HG02852 (cell line): ENCODE results near the gene CLTCL1.
"Not testable (repeated sequence)": the region's sequence is repeated elsewhere in the genome, so short reads cannot be mapped to it uniquely, and the experiment has no call there.

Source experiments
- ATAC-seq: cut with Tn5 transposase; IDR thresholded peaks from one replicate; pipeline ENCODE4 v1.9.1; 2021; ENCODE audit warnings: mild to moderate bottlenecking, moderate library complexity; ENCODE audit not compliant: unreplicated experiment

CLTCL1 gene

DNA sequence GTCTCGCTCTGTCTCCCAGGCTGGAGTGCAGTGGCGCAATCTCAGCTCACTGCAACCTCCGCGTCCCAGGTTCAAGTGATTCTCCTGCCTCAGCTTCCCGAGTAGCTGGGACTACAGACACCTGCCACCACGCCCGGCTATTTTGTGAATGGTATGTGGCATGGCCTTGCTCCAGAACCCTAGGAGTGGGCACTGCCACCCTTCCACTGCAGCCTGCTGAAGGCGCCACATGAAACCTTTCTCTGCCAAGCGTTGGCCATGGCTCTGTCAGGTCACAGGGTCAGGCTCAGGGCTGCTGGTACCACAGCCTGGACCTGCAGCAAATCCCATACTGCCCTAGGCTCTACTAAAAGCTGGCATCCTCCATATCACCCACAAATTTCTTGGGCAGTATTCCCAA is 135.4 kb downstream of the CLTCL1 start:
- ATAC-seq, result not testable (repeated sequence)

DNA sequence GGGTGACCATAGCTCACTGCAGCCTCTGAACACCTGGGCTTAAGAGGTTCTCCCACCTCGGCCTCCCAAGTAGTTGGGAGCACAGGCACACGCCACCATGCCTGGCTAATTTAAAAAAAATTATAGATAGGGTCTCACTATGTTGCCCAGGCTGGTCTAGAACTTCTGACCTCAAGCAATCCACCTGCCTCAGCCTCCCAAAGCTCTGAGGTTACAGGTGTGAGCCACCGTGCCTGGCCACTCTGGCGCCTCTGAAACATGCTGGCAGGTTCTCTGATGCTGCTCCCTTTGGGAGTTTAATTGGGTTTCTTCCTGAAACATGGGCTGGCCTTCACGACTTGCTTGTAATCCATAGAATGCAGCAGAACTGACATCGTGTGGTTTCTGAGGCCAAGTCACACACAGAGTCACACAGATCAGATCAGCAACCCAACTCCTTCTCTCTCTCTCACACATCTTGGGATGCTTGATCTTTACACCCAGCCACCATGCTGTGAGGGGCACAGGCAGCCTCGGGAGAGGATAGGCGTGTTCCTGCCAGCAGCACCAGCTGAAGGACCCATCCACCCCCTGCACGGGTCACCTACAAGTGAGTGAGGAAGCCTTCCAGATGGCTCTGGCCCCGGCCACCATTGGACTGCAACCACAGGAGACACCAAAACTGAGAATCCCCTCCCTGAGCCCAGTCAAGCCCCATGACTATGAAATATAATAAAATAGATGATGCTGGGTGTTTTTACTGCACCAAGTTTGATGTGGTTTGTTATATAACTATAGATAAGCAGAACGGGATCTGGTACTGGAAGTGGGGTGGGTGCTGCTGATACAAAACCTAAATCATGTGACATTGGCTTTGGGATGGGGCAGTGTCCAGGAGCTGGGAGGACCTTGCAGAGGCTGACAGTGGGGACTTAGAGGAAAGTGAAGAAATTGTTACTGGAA is 138.3 kb downstream of the CLTCL1 start:
- ATAC-seq, result no peak

DNA sequence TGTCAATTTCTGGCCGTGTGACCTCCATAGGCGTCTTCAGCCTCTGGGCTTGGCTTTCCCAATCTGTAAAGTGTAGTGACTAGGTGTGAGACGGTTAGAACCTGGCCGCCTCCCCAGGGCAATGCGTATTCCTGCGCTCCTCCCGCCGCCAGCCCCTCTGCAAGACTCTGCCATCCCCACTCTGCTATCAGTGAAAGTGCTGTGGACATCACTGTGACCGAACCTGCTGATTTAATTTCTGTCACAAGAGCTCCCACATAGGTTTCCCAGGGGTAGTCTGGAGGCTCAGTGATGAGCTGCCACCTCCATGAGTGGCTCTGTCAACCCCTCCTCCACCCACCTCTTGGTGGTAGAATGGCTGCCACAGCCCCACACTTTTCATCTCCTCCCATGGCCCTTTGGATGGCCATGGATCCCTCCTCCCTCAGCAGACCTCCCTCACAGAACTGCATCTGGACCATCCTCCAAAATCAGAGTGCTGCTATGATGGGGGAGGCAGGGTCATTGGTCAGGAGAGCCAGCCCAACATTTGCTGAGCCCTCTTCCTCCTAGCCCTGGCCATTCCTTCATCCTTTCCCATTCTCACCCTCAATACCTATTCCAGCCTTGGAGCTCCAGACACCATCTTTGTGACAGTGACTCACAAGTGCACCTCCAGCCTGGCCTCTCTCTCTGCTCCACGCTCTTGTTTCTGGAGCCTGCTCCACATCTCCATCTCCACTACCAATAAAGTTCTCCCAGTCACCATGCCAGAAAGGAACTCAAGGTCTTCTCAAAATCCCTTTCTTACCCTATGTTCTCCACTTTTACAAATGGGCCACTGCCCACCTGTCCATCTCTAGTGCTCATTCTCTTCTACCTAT is 140.0 kb downstream of the CLTCL1 start:
- ATAC-seq, result no peak

DNA sequence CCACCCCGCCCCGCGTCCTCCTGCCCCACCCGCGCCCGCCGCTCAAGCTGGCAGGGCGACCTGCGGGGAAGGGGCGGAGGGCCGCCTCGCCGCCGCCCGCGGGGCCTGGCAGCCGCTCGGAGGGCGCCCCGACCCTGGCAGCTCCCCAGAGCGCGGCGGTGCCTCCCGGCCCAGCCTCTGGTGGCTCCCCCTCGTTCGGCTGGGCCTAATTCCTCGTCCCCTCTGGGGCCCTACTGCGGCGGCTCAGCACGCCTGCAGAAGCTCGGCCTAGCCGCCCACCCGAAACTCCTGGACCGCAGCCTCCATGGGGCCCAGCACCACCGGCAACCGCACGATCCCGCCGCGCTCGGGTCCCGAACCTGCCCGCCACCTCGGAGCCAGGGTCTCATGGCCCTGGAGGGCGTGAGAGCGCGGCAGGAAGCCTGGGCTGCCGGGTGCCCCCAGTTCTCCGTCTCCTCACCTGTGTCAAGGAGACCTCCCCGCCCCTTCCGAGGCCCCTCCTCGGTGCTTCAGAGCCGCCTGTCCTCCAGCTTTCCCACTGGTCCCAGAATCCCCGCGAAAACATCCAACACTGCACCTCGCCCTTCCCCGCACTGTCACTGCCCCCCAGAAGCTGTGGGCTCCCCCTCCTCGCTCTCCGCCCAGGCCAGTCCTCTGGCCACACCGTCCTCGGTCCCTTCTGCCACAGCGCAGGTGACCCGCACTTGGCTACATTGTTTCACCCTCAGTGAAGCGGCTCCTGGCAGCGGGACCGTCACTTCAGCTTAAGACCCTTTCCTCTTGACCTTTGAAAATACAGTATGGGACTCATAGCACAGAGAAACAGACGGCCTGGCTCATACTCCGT is 140.8 kb downstream of the CLTCL1 start:
- ATAC-seq, result no peak

DNA sequence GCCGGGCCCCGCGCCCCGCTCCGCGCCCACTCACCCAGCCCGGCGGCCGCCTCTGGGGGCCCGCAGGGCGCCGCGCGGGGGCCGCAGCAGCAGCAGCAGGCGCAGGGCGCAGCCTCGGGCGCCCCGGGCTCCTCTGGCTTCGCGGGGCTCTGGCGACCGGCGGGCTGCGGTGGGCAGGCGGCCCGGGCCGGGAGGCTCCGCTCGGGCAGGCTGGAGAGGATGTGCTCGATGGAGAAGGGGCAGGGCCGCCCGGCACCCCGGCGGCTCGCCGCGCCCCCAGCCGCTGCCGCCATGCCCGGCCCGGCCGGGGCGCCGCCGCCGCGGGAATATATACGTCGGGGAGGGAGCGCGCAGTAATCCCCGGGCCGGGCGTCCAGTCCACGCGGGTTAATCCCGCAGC is 141.5 kb downstream of the CLTCL1 start, which contains the start of gene GSC2:
GSC2 (minus strand) TSS at position 302 of the 400 bp plus-strand sequence; CDS start at position 293, 9 bp downstream.
- ATAC-seq, result no peak

DNA sequence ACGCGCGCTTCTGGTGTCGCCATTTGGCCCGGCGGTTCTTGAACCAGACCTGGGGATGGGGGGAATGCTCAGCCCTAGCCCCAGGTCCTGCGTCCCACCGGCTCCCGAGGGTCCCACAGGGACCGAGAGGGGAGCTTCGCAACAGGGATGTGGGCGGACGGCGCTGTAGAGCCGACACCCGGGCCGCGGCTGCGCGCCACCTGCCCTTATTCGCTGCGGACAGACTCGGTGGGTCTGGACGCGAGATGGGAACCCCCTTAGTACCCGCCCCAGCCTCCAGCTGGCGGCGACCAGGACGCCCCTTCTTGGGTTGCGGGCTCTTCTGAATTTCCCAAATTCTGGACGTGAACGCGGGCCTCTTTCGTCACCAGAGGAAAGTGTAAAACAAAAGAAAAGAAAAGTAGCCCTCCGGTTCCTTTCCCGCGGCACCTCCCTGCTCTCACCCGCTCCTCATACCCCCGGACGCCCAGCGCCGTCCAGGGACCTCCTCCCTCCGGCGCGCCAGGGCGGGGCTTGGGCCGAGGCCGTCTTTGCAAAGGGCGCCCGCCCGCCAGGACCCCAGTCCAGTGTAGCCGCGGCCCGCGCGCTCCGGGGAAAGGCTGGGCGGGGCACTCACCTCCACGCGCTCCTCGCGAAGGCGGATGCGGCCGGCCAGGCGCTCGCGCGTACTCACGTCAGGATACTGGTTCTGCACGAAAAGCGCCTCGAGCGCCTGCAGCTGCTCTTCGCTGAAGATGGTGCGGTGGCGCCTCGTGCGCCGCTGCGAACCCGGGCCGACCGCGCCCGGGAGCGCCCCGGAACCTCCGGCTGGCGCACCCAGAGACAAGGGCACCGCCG is 142.3 kb downstream of the CLTCL1 start:
- ATAC-seq, result no peak

DNA sequence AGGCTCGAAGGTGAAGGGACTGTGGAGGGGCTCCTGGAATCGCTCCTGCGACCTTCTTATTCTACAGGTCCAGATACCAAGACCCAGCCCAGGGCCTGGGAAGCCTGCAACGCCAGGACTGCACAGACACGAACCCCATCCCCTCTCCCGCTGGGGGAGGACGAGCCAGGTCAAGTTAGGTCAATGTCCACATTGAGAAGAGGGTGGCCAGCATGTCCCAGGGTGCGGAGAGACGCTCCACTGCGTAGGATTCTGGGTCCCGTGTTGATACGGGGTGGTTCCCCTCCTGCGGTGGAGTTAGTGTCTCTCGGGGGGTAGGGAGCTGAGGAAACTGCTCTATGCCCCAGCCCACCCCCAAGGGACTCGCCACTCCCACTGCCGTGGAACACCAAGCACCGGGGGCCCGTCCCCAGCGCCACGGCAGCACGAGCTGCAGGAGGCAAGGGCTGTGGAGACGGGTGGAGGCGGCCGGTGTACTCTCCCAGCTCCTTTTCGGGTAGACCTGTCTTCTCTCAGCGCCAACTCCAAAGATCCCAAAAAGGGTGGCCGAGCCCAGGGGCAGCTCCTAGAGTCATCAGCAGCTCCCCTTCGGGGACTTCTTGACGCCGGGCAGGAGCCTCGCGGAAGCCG is 143.0 kb downstream of the CLTCL1 start:
- ATAC-seq, result no peak

DNA sequence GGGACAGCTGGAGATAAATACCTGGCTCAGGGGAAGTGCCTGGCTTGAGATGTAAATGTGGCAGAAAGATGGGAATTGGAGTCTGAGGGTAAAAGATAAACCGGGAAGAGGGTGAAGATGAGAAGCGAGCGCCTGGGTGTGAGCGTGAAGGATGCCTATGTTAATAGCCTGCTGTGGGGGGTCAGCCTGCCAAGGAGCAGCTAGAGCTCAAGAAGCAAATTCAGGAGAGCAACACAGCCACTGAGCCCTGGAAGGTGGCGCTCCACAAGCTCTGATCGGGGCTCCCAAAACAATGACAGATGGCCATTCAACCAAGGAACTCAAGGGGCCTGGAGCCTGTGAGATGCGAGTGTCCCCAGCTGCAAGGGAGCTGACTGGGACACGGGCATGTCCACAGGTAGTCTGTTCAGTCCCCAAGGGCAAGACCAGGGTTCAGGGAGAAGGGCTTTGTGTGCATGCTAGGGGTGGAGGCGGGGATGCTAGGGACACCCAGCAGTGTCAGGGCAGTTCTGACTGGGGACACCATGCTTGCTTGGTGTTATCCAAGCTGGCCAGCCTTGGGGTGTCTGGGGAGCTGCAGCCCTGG is 144.2 kb downstream of the CLTCL1 start:
- ATAC-seq, result no peak

DNA sequence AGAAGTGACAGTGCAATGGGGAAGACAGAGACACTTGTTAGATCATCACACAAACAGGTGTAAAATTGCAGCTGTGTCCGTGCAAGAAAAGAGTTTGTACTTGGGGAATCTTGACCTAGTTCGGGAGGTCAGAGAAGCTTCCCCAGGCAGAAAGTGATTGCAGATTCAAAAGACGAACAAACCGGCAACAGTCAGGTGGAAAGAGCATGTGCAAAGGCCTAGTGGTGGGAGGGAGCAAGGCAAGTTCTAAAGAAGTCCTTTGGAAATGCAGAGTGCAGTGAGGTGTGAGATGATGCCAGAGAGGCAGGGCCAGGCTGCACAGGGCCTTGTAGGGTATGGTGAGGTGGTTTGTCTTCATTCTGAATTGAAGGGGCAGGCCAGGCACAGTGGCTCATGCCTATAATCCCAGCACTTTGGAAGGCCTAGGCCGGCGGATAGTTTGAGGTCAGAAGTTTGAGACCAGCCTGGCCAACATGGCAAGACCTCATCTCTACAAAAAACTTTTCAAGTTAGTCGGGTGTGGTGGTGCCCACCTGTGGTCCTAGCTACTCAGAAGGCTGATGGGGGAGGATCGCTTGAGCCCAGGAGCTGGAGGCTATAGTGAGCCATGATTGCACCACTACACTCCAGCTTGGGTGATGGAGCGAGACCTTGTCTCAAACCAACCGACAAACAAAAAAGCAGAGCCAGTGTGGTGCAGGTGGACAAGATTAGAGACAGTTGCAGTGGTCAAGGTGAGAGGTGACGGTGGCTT is 145.1 kb downstream of the CLTCL1 start:
- ATAC-seq, result no peak

DNA sequence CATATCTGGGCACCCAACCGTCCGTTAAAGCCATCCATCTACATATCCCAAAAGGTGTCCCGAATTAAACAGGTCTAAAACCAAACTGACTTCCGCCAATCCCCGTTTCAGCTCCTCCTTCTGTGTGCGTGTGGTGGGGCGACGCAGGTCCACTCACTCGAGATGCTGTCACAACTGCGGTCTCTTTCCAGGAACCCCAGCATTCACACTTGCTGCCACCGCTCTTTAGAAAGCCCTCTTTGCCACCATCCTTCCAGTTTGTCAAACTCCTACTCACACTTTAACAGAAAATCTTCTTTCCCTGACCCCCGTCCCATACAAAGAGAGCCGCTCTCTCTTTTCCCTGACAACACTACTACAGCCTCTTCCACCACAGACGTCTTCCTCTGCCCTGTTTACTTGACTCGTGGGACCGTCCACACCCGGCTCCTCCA is 147.5 kb downstream of the CLTCL1 start:
- ATAC-seq, result no peak

DNA sequence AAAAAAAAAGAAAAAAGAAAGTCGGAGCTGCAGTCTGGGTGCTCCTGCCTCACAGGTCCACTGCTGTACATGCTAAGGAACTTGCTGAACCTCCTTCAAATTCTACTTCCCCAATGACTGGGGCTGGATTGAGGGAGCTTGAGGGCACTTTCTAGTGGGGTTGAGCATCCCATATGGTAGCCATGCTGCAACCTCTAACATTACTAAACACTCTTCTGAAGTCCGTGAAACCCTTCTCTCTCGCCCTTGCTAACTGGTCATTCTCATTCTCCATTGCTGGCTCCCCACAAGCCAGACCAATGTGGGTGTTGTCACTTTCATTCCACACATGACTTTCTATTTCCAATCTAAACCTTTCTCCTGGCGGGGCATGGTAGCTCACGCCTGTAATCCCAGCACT is 148.3 kb downstream of the CLTCL1 start:
- ATAC-seq, result no peak

DNA sequence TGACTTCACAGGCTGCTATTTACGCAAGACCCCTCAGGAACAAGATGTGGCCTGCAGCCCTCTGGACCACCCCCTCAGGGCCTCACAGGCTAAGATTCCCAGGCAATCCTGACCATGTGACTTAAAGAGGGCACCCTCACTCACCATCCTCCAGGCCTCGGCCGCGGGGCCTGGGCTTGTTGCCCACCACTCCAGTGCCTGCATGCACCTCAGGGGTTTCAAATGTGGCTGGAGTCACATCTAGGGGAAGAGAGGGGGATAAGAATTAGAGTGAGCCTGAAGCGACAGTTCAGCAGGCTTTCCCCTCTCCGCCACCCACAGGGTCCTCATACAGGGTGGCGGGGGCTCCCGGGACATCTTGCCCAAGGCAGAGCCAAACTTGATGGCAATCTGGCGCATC is 149.1 kb downstream of the CLTCL1 start:
- ATAC-seq, result no peak

DNA sequence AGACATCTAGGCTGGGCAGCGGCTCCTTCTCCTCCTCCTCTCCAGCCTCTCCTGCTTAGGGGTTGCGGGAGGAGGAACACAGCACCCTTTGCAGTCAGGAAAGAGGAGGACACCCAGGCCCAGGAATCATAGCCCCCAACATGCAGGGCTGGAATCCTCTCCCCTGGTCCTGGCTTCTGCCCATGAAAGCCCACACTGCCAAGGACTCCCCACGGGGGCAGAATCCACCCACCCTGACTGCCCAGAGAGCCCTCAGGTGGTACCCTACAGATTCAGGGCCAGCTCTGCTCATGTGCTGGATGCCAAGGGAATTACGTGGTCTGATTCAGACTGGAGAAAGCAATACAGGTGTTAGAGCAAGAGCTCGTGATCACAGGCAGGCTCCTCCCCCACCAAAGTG is 151.5 kb downstream of the CLTCL1 start:
- no peak for ATAC-seq

DNA sequence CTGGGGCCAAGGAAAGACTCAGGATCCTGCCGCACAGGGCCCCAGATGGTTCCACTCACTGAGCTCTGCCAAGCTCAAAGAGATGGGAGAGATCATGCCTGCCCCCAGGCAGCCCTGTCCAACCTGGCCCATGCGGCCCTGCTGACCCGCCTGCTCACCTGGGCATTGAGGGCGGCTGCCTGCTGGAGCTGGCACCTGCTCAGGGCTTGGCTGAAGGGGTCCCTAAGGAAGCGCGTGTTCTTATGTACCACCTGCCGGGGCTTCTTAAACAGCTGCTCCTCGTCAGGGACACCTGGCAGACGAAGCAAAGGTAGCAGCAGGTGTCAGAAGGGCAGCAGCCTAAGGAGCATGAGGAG is 152.5 kb downstream of the CLTCL1 start:
- no peak for ATAC-seq

DNA sequence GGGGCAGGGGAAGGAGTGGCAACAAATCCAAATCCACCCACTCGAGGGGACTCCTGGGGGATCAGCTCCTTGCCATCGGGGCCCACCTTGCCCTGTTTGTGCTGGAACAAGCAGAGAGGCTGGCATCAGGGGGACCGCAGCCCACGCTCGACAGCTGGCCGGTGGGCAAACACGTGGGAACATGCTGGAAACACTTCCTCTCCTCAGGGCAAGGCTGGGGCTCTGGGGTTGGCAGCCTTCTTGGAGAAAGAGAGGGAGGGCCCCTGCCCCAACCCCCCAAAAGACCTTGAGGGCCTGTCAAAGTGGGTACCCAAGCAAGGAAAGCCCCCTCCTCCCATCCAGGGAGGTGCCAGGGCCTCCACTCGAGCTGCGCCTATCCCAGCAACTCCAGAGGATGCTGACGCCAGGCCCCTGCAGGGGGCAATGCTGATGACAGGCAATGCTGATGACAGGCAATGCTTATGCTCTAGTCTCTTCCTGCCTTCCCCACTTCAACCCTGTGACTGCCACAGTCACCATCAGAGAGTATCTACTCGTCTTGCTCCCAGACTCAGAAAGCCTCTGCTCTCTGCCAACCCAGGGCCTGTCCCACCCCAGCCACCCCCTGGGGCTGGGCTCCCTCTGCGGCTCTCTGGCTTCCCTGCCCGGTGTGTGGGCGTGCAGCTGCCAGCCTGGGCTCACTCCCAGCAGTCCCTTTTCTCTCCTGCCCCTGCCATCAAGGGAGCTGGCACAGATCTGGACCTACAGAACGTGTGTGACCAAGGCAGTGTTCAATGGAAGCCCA is 153.1 kb downstream of the CLTCL1 start:
- ATAC-seq, result no peak

DNA sequence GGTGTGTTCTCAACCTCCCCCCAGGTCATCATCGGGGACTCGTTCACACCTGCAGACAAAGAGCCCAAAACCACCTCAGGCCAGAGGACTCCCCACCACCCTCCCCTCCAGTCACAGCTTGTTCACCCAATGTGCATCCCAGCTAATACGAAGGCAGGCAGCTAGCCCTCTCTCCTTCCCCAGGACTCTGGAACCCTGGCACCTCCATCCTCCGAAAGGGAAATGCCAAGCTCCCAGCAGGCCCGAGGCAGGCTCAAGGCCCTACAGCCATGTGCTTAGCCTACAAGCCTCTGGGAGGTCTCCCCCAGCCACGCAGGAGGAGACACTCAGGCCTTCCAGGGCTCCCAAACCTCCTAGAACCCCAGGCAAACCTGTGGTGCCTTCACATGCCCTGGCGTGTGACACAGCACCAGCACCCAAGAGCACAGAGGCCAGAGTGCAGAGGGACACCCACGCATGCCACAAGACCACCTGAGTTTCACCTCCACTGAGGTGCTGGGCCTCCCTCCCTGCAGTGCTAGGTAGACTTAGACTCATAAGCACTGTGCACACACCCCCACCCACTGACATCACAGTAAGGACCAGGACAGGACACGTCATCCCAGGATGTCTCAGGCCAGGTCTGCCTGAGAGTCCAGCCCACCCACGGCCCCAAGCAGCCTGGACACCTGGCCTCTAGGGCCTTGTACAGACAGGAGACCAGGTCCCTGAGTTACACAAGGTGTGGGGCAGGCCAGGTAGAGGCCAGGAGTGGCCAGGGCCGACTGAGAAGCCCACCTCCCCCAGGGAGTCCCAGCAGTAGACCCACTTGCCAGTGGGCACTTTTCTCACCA is 153.9 kb downstream of the CLTCL1 start:
- ATAC-seq, result no peak

DNA sequence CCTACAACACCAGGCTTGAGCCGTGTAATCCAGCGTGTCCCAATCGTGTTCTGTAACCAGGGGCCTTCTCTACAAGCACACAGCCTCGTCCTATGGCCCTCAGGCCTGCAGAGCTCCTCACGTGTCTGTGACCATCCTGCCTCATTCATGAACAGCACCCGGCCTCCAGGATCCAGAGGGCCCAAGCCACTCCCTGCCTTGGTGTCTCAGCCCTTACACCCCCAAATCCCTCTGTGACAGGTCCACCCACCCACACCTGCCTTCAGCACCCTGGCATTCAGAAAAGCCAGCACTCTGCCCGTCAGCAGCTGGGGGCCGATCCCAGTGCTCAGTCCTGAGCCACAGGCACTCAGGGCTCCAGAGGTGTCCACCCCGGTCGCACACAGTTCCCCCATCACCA is 154.6 kb downstream of the CLTCL1 start:
- ATAC-seq, result no peak
